Measurements from ENCODE around the gene FAM107B.

The FAM107B gene

GRCh38 chr10:14625765-14626525 lies 148.8 kb downstream of the FAM107B start:
- no peak for DNase-seq (ENCODE audit: low read depth in 3 of 3)

- no peak for DNase-seq (ENCODE audit: low read depth in 3 of 3)
Observed at GRCh38 chr10:14625192-14625631, 149.5 kb downstream of the FAM107B start.

GRCh38 chr10:14624600-14624999 lies 150.1 kb downstream of the FAM107B start:
- no peak for DNase-seq (ENCODE audit: low read depth in 3 of 3)

- no peak for DNase-seq (ENCODE audit: low read depth in 3 of 3)
Observed at GRCh38 chr10:14623931-14624330, 150.8 kb downstream of the FAM107B start.

- no peak for DNase-seq (ENCODE audit: low read depth in 3 of 3)
Observed at GRCh38 chr10:14621037-14621436, 153.7 kb downstream of the FAM107B start.

- DNase-seq (ENCODE audit: low read depth in 3 of 3) = no peak
Observed at GRCh38 chr10:14618674-14619073, 156.0 kb downstream of the FAM107B start.

- DNase-seq (ENCODE audit: low read depth in 3 of 3) = no peak
Observed at GRCh38 chr10:14617852-14618251, 156.8 kb downstream of the FAM107B start.

GRCh38 chr10:14616955-14617730 lies 157.6 kb downstream of the FAM107B start:
- no peak for DNase-seq (ENCODE audit: low read depth in 3 of 3)

GRCh38 chr10:14616465-14616864 lies 158.2 kb downstream of the FAM107B start:
- DNase-seq (ENCODE audit: low read depth in 3 of 3) = no peak

- no peak for DNase-seq (ENCODE audit: low read depth in 3 of 3)
Observed at GRCh38 chr10:14613588-14613920, 161.1 kb downstream of the FAM107B start.

- DNase-seq (ENCODE audit: low read depth in 3 of 3) = no peak
Observed at GRCh38 chr10:14612873-14613587, 161.7 kb downstream of the FAM107B start.

- no peak for DNase-seq (ENCODE audit: low read depth in 3 of 3)
Observed at GRCh38 chr10:14611968-14612693, 162.6 kb downstream of the FAM107B start.

- no peak for DNase-seq (ENCODE audit: low read depth in 3 of 3)
Observed at GRCh38 chr10:14609178-14609577, 165.5 kb downstream of the FAM107B start.

GRCh38 chr10:14608381-14609001 lies 166.2 kb downstream of the FAM107B start:
- DNase-seq (ENCODE audit: low read depth in 3 of 3) = no peak

GRCh38 chr10:14606633-14607032 lies 168.1 kb downstream of the FAM107B start:
- DNase-seq (ENCODE audit: low read depth in 3 of 3) = no peak

- DNase-seq (ENCODE audit: low read depth in 3 of 3) = no peak
Observed at GRCh38 chr10:14605231-14605925, 169.3 kb downstream of the FAM107B start.

GRCh38 chr10:14604181-14605142 lies 170.2 kb downstream of the FAM107B start:
- DNase-seq (ENCODE audit: low read depth in 3 of 3) = peak; percentile 46 to 62 (median 56)

- peak in 1 of 3 experiments; percentile 26 for DNase-seq (ENCODE audit: low read depth in 3 of 3)
Observed at GRCh38 chr10:14603534-14604102, 171.1 kb downstream of the FAM107B start.
